HG02623 (cell line): Measurements from ENCODE around the gene ICE1.
"Not testable (repeated sequence)": the region's sequence is repeated elsewhere in the genome, so short reads cannot be mapped to it uniquely, and the experiment has no call there.

Source experiments
- ATAC-seq: cut with Tn5 transposase; IDR thresholded peaks from one replicate; pipeline ENCODE4 v1.9.1; 2021; ENCODE audit warnings: moderate library complexity; ENCODE audit not compliant: unreplicated experiment

Gene ICE1

GRCh38 chr5:5483880-5484598 lies 61.6 kb downstream of the ICE1 start:
- no peak for ATAC-seq

GRCh38 chr5:5486122-5486521 lies 63.6 kb downstream of the ICE1 start:
- ATAC-seq = no peak

GRCh38 chr5:5487585-5488360 lies 65.3 kb downstream of the ICE1 start:
- ATAC-seq = no peak

DNA sequence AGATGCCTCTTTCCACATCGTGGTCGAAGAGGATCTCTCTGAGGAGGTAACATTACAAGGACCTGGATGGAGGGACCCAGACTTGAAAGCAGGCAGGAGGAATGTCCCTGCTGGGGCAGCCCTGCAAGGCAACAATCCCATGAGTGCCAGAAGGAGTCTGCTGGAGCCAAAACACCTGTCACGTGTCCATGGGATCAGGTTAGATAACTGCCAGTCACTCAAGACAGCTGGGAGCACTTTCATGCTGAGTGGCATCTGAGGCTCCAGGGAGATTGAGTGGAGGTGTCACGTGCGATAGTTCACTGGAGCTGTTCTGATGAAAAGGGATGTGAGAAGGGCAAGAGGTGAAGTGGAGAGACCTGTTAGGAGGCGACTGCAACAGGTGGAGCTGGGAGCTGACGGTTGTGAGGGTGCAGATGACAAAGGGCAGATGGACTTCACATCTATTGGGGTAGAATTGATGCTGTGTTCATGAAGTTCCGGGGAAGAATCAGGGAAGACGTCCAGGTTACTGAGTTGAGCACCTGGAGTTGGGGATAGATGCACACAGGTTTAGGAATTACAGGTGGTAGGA lies 68.4 kb downstream of the ICE1 start:
- no peak for ATAC-seq

- ATAC-seq = peak; percentile 44
Measured at GRCh38 chr5:5492087-5492933, 69.8 kb downstream of the ICE1 start.

- ATAC-seq = not testable (repeated sequence)
Measured at GRCh38 chr5:5492934-5493271, 70.4 kb downstream of the ICE1 start.

- ATAC-seq = peak; percentile 78
Measured at GRCh38 chr5:5494489-5495402, 72.3 kb downstream of the ICE1 start.

GRCh38 chr5:5497152-5497788 lies 74.8 kb downstream of the ICE1 start:
- no peak for ATAC-seq

- no peak for ATAC-seq
Measured at GRCh38 chr5:5499442-5499841, 77.0 kb downstream of the ICE1 start.

- ATAC-seq = no peak
Measured at GRCh38 chr5:5504325-5504724, 81.8 kb downstream of the ICE1 start.

DNA sequence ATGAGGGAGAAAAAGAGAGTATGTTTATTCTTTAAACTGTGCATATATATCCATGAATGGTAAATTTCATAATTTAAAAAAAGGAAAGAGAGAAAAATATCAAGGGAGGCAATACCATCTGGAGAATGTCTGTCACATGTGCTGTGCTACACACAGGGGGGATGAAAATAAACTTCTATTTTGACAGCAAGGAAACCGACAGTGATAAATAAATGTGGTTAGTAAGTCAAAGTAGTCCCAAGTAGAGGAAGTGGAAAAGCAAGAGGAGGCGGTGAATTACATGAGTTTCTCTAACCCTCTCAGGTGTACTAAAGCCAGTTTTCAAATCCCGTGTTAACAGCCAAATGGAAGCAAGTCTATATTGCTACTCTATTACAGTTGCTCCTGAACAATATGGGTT lies 83.3 kb downstream of the ICE1 start:
- ATAC-seq = peak; percentile 52

- no peak for ATAC-seq
Measured at GRCh38 chr5:5508391-5508790, 85.9 kb downstream of the ICE1 start.

- no peak for ATAC-seq
Measured at GRCh38 chr5:5511904-5512416, 89.5 kb downstream of the ICE1 start.

DNA sequence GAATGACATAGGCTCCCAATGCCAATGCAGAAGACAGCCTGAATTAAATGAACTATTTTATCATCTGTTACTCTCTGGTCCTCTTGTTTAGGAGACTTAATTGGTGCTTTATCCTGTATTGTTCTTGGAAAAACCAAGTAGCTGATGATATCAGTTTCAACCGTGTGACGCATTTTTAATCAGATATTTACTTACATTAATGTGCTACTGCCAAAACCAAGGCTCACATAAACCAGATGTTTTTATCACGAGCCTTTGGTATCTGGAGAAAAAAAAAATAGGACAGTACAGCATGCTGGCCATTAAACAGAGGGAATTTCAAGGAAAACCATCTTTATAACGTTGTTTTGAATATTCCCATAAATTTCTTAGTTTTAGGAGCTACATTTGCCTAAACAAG lies 90.1 kb downstream of the ICE1 start:
- ATAC-seq = no peak

- not testable (repeated sequence) for ATAC-seq
Measured at GRCh38 chr5:5520622-5521021, 98.1 kb downstream of the ICE1 start.

DNA sequence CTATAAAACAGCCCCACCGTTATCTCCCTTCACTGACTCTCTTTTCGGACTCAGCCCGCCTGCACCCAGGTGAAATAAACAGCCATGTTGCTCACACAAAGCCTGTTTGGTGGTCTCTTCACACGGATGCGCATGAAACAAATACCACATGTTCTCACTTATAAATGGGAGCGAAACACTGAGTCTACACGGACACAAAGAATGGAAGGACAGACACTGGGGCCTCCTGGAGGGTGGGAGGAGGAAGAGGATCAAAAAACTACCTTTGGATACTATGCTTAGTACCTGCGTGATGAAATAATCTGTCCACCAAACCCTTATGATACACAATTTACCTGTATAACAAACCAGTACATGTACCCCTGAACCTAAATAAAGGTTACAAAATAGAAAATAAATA lies 98.6 kb downstream of the ICE1 start:
- no peak for ATAC-seq

DNA sequence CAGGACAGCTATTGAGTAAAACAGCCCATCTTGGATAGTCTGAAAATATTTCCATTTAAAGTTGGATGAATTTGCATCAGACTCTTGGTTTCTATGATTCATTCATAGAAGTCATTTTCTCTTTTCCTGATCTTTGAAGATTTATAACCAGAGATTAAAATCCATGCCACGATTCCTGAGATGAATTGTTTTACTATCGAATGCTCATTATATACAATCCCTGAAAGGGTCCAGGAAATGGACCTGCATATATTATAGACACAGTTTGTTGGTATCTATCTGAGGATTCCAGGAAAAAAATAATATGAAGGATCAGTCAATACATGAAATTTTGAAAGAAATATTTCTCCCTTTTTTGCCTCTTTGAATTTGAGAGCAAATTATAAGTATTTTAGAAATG lies 99.0 kb downstream of the ICE1 start:
- no peak for ATAC-seq

DNA sequence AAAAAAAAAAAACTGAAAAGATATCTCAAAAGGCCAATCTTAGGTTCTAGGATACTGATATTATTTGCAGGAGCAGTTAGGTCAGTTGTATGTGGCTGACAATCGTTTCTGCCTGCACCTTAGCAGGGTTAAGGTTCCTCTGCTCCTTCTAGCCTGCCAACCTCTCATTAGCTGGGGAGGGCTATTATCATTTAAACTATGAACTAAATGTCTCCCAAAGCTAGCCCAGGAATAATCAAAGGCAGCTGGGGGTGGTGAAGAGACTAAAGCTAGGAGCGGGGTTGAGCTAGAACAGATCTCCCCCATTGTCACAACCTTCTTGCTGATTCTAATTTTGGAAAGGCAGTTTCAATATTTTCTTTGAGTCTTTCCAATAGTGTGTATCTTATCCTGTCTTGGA lies 99.9 kb downstream of the ICE1 start:
- ATAC-seq = no peak

- peak; percentile 89 for ATAC-seq
Measured at GRCh38 chr5:5523066-5523505, 100.6 kb downstream of the ICE1 start.
